PFSK-1 (cell line): Measurements from ENCODE around the gene TMC3.

Source experiments
- POLR2AphosphoS5 ChIP-seq: IDR thresholded peaks from 2 replicates; pipeline ENCODE4 v1.6.1; 2012; ENCODE audit warnings: low read depth, mild to moderate bottlenecking, control low read depth, low read length, moderate library complexity
- REST ChIP-seq, 2 experiments: IDR thresholded peaks; 2 replicates each; pipeline versions ENCODE4 v1.6.1 to v1.8.0; 2011 to 2012; ENCODE audit warnings: low read depth in 2 of 2, low read length in 2 of 2, control low read depth in 1 of 2, inconsistent platforms in 1 of 2, mild to moderate bottlenecking in 1 of 2, moderate library complexity in 1 of 2; ENCODE audit not compliant: insufficient read depth in 1 of 2
- TAF1 ChIP-seq: IDR thresholded peaks from 2 replicates; pipeline ENCODE4 v1.6.1; 2012; ENCODE audit warnings: low read length, control low read depth, borderline replicate concordance; ENCODE audit not compliant: insufficient read depth

GRCh38 chr15:81299630-81300273 is 74.3 kb downstream of the TMC3 start:
- TF ChIP-seq REST (IDR thresholded peaks at IDR 0.05; ENCODE audit: insufficient read depth in 1 of 2, low read depth in 2 of 2, low read length in 2 of 2) (no peak), POLR2AphosphoS5 (no peak), TAF1 (no peak)
